OCI-LY3 (cell line): ENCODE measurements around the gene PAX6.

Source experiments
- CTCF ChIP-seq: fragments of 200-600, 300-600 bp; sonication (generic); IDR thresholded peaks from 2 replicates; pipeline ENCODE4 v1.5.1; 2014; ENCODE audit warnings: antibody characterized with exemption, low read length, low read depth
- EZH2phosphoT487 ChIP-seq: fragments of 200-600 bp; shearing (Covaris generic); IDR thresholded peaks from 2 replicates; pipeline ENCODE4 v1.6.1; 2018; ENCODE audit warnings: antibody characterized with exemption, mixed run types, low read depth

- no peak for TF ChIP-seq CTCF
- TF ChIP-seq EZH2phosphoT487, result no peak
Observed at GRCh38 chr11:31763296-31763695, 47.8 kb downstream of the PAX6 start.
